Fibroblast of peridontal ligament (primary cell): Measurements from ENCODE around the gene SCN7A.
"Not testable (repeated sequence)": the region's sequence is repeated elsewhere in the genome, so short reads cannot be mapped to it uniquely, and the experiment has no call there.

Experiments
- DNase-seq: peaks from one replicate; pipeline ENCODE4 v3.0.0-alpha.2; 2010; ENCODE audit errors: extremely low read depth

SCN7A gene

DNA sequence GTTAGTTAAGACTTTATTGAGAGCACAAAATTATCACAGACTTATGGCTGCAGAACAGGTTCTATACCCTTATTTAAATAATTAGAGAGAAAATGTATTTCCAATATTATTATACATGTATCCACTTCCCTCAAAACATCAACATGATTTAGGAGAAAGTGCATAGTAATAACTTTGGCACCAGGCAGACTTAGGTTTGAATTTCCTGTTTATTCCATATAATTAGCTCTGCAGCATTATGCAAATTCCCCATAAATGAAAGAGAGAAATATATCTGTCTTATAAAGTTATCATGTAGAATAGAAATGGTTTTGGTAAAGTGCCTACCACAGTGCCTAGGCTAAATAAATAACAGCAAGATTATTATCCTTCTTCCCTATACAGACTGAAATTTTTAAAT is 133.6 kb downstream of the SCN7A start:
- DNase-seq = no peak

DNA sequence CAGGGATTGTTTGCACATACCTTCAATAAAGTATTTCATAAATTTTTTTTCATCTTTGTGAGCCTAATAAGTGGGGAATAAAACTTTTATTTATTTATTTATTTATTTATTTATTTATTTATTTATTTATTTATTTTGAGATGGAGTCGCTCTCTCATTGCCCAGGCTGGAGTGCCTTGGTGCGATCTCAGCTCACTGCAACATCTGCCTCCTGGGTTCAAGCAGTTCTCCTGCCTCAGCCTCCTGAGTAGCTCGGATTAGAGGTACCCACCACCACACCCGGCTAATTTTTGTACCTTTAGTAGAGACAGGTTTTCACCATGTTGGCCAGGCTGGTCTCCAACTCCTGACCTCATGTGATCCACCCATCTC is 136.1 kb downstream of the SCN7A start:
- DNase-seq = not testable (repeated sequence)

DNA sequence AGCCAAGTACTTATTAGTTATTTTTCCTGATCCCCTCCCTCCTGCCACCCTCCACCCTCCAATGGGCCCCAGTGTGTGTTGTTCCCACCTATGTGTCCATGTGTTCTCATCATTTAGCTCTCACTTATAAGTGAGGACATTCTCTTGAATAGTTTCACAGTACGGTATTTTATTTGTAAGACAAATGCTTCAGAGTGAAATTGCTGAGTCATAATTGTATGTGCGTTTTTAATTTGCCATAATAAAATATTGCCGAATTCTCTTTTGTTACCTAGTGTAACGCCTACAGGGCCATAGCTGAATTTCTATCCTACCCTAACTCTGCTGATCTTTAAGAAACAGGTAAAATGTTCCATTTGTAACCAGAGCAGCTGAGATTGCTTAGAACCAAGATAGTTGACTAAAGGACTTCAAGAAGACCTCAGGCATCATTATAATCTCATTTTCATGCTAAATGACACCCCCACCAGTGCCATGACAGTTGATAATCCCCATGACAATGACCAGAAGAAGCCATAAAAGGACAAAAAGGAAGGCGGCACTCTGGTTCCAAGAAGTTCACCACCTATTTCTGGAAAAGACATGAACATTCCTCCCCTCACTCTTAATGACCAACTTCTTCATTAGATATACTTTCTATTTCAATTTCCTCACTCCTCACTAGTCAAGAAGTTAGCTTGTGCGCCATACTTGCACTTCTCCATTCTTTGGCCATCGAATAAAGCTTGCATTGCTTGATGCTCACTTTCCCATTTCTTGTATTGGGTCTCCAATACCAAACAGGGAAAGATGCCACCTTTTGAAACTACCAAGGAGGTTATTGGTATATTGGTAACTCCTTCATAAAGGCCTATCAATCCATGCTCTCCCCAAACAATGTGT is 136.7 kb downstream of the SCN7A start:
- no peak for DNase-seq
